HuH-7 (cell line): ENCODE data around the gene GDI1.
"Not testable (repeated sequence)": the region's sequence is repeated elsewhere in the genome, so short reads cannot be mapped to it uniquely, and the experiment has no call there.

Experiments
- DNase-seq: peaks from one replicate; pipeline ENCODE4 v3.0.0; 2011; ENCODE audit warnings: low spot score

Gene GDI1

GRCh38 chrX:154436983-154437752, at the start of gene GDI1:
Gene GDI1 (plus strand): TSS chrX:154437154. CDS start chrX:154437255, 101 bp downstream.
- DNase-seq, result peak; percentile 66

- DNase-seq, result not testable (repeated sequence)
Measured at GRCh38 chrX:154388094-154388493, 48.9 kb upstream of the GDI1 start.

- DNase-seq, result not testable (repeated sequence)
Measured at GRCh38 chrX:154388649-154389048, 48.3 kb upstream of the GDI1 start.

GRCh38 chrX:154389812-154390747, 46.9 kb upstream of the GDI1 start:
- DNase-seq, result not testable (repeated sequence)

GRCh38 chrX:154396363-154396762, 40.6 kb upstream of the GDI1 start:
- not testable (repeated sequence) for DNase-seq

GRCh38 chrX:154396973-154397887, 39.7 kb upstream of the GDI1 start:
- peak; percentile 69 for DNase-seq

- peak; percentile 96 for DNase-seq
Measured at GRCh38 chrX:154397888-154398667, 38.9 kb upstream of the GDI1 start, which contains the start of gene RPL10. Gene RPL10 (plus strand): TSS chrX:154398377. CDS start chrX:154398520, 143 bp downstream.

GRCh38 chrX:154398668-154399526, 38.1 kb upstream of the GDI1 start:
- peak; percentile 38 for DNase-seq

- DNase-seq, result no peak
Measured at GRCh38 chrX:154399527-154400368, 37.2 kb upstream of the GDI1 start.

- DNase-seq, result not testable (repeated sequence)
Measured at GRCh38 chrX:154400369-154400817, 36.6 kb upstream of the GDI1 start.

- peak; percentile 23 for DNase-seq
Measured at GRCh38 chrX:154401045-154401799, 35.7 kb upstream of the GDI1 start.

- DNase-seq, result no peak
Measured at GRCh38 chrX:154401918-154402621, 34.9 kb upstream of the GDI1 start.

- DNase-seq, result no peak
Measured at GRCh38 chrX:154402622-154403127, 34.3 kb upstream of the GDI1 start.

- no peak for DNase-seq
Measured at GRCh38 chrX:154403192-154403591, 33.8 kb upstream of the GDI1 start.

GRCh38 chrX:154403858-154404257, 33.1 kb upstream of the GDI1 start:
- DNase-seq, result no peak

- no peak for DNase-seq
Measured at GRCh38 chrX:154404625-154405192, 32.2 kb upstream of the GDI1 start.
